ENCODE results near the gene CLNK. TPM values are rescaled to one million over a fixed set of nuclear protein-coding genes. Genes with fewer than 3 reads are reported as not detected.

Gene CLNK
- total RNA-seq, 4 donors from 2014 or later: 0.17 TPM; not detected in 3

DNA sequence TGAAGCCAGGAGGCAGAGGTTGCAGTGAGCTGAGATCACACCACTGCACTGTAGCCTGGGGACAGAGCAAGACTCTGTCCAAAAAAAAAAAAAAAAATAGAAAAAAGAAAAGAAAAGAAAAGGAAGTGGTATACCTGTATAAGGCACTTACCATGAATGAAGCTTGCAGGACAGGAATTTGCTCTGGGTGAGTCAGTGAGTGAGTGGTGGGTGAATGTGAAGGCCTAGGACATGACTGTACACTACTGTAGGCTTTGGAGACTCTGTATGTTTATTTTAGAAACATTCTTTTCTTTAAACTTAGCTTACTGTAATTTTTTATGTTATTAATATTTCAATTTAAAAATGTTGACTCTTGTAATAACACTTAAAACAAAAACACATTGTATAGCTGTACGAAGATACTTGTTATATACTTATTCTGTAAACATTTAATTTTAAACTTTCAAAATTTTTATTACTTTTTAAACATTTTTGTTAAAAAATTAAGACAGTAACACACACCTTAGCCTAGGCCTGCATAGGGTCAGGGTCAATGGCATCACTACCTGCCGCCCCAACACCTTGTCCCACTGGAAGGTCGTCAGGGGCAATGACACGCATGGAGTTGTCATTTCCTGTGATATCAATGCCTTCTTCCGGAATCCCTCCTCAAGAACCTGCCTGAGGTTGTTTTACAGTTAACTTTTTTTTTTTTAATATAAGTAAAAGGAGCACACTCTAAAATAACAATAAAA is 78.7 kb downstream of the CLNK start:
- TF ChIP-seq, protein P1, sequence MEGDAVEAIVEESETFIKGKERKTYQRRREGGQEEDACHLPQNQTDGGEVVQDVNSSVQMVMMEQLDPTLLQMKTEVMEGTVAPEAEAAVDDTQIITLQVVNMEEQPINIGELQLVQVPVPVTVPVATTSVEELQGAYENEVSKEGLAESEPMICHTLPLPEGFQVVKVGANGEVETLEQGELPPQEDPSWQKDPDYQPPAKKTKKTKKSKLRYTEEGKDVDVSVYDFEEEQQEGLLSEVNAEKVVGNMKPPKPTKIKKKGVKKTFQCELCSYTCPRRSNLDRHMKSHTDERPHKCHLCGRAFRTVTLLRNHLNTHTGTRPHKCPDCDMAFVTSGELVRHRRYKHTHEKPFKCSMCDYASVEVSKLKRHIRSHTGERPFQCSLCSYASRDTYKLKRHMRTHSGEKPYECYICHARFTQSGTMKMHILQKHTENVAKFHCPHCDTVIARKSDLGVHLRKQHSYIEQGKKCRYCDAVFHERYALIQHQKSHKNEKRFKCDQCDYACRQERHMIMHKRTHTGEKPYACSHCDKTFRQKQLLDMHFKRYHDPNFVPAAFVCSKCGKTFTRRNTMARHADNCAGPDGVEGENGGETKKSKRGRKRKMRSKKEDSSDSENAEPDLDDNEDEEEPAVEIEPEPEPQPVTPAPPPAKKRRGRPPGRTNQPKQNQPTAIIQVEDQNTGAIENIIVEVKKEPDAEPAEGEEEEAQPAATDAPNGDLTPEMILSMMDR (IDR thresholded peaks at IDR 0.05; ENCODE audit: low read depth): no peak

DNA sequence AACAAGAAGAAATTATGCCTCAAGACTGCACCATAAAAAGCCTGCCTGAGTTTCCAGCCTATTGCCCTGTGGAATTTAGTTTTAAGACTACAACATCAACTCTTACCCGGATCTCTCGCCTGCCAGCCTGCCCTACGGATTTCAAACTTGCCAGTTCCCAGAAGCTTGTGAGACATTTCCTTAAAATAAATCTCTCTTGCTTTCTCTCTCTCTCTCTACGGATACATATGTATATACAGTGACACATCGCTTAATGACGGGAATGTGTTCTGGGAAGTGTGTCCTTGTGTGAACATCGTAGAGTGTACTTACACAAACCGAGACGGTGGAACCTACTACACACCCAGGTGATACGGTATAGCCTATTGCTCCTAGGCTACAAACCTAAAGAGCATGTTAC is 79.5 kb downstream of the CLNK start:
- TF ChIP-seq, protein P1 (IDR thresholded peaks at IDR 0.05; ENCODE audit: low read depth): no peak

DNA sequence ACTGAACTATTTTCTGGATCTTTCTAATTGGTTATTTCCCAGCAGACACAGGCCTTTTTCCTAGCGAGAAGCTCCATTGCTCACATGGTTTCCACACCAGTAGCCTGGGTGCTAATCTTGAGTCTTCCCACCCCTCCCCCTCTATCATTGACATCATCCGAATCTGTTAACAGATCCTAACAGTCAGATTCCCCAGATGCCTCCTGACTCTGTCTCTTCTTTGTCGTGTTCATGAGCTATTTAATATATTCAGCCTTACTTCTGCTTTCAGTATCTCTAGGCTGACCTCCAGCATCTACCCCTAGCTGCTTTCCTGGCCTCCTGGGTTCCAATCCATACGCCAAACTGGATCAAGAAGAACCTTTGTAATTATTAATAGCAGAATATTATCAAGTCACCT is 85.0 kb downstream of the CLNK start:
- TF ChIP-seq, protein P1 (IDR thresholded peaks at IDR 0.05; ENCODE audit: low read depth): no peak

DNA sequence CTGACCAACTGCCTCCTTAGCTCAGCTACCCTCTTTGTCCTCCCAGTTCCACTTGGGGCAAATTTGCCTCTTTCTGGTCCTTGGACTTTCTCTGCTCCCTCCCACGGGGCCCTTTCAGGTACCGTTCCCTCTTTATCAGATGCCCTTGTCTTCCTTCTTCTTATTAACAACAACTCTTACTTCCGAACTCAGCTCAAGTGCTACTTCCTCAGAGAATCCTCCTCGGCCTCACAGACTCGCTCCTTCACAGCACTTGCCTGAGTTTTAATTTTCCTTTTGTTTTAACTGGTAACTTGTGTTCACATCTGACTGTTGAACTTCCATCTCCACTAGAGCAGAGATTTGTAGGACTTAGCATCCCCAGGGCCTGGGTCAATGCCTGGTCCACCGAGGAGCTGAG is 85.7 kb downstream of the CLNK start:
- TF ChIP-seq, protein P1 (IDR thresholded peaks at IDR 0.05; ENCODE audit: low read depth): no peak

DNA sequence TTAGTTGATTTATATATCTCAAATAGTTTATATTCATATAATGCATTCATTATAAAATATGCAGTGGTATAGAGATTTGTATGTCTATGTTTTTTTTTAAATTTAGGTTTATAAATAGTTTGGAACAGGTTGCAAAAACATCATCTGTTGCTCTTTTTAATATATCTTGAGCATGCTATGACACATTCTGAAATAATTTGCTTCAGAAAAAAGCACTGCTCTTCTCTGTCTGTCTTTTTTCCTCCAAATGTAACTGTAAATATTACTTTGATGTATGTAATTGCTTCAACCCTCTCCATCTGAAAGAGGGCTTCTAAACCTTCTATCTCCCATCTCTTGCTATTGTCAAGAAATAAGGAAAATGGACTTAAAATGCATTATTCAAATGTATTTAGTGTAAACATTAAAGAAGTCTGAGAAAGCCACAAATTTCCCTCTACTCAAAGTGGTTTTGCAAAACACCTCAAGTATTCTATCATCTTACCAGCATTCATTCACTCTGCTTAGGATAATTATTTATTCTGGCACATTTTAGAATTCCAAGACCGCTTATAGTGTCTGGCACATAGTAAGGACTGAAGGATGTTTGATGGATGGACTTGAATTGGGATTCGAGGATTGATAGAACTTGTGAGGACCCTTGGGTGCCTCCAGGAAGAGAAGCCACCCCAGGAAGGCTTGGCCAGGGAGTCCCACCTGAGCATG is 87.8 kb downstream of the CLNK start:
- TF ChIP-seq, protein P1 (IDR thresholded peaks at IDR 0.05; ENCODE audit: low read depth): no peak

DNA sequence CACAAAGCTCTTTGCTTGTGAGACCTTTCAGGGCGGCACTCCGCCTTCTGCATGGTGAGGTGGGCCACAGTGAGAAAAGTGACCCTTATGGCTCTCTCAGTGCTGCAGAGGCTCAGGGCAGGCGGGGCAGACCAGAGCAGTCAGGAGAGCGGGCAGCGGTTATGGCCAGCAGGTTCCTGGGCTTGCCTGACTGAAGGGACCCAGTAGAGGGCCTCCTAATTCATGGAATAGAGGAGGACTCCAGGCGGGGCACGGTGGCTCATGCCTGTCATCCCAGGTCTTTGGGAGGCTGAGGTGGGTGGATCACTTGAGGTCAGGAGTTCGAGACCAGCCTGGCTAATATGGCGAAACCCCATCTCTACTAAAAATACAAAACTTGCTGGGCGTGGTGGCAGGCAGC is 91.4 kb downstream of the CLNK start:
- TF ChIP-seq, protein P1 (IDR thresholded peaks at IDR 0.05; ENCODE audit: low read depth): no peak

DNA sequence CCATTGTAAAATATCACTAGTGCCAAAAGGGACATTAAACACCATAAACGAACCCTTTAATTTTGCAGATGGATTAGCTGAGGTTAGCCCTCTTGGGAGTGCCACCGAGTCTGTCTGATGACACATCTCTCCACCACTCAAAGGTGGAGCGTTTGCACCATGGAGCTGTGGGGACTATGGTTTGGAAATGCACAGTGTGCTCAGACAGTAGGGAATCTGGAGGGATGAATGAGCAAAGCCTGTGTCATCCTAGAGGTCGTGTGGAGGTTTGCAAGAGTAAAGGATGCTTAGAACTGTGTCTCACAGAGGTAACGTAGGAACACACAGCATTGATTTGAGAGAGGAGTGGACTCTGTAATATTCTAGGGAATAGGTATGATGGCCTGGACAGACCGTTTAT is 93.7 kb downstream of the CLNK start:
- TF ChIP-seq, protein P1 (IDR thresholded peaks at IDR 0.05; ENCODE audit: low read depth): no peak
